Uterus (tissue), 2 donors: ENCODE data around the gene CATSPERD.
A peak's percentile ranks its signal among the peaks of the same experiment; 100 is the strongest.

ENCODE experiments used
- POLR2A ChIP-seq, 2 donors: fragments of 450-650 bp; IDR thresholded peaks; one replicate each; pipeline ENCODE4 v1.6.1; 2016; ENCODE audit warnings: antibody characterized with exemption in 2 of 2, mild to moderate bottlenecking in 1 of 2, moderate library complexity in 1 of 2
- TF ChIP-seq, protein P1 (sequence below), 4 experiments: fragments of 200-600 bp in 2 of 4; fragments of 450-650 bp in 2 of 4; sonication (generic) in 2 of 4; IDR thresholded peaks; one replicate each; pipeline ENCODE4 v1.5.1; 2016 to 2019; ENCODE audit warnings: antibody characterized with exemption in 4 of 4, mild to moderate bottlenecking in 2 of 4, moderate library complexity in 1 of 4

DNA sequence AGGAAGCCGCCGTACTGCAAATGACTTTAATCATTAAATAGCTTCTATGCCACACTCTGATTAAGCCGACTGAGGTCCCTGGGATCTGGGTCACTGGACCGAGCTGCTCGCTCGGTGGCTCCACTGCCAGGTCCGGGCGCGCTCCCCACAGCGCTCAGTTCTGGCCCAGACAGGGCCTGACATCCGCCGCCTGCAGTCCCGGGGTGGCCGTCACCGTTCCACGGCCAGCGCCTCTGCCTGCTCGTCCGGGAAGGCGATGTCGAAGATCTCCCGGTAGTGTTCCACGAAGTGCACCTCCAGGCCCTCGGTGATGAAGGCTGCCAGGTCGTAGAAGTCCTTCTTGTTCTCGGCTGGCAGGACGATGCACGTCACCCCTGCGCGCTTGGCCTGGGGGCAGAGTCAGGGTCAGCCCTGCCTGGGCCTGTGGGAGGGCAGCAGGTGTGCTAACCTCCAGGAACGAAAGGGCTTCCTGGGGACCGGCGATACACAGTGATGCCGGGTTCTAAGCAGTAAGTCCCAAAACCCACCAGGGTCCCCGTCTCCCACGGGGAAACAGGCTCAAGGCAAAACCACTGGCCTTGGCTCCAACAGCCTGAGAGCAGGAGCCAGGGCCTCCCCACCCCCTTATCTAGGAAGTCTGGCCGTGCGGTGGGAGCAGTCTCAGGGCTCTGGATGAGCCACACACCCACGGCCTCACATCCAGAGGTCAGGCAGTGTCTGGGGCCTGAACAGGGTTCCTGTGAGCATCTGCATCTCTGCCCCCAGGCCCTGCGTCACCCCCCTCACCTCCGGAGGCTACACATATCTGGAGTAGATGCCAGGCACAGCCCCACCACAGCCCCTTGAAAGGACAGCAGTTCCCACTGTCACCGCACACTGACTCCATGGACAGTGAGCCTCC, 28.4 kb upstream of the CATSPERD start:
- TF ChIP-seq, protein P1, sequence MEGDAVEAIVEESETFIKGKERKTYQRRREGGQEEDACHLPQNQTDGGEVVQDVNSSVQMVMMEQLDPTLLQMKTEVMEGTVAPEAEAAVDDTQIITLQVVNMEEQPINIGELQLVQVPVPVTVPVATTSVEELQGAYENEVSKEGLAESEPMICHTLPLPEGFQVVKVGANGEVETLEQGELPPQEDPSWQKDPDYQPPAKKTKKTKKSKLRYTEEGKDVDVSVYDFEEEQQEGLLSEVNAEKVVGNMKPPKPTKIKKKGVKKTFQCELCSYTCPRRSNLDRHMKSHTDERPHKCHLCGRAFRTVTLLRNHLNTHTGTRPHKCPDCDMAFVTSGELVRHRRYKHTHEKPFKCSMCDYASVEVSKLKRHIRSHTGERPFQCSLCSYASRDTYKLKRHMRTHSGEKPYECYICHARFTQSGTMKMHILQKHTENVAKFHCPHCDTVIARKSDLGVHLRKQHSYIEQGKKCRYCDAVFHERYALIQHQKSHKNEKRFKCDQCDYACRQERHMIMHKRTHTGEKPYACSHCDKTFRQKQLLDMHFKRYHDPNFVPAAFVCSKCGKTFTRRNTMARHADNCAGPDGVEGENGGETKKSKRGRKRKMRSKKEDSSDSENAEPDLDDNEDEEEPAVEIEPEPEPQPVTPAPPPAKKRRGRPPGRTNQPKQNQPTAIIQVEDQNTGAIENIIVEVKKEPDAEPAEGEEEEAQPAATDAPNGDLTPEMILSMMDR (IDR thresholded peaks at IDR 0.05): no peak
- peak in 1 of 2 donors; percentile 16 for TF ChIP-seq POLR2A (IDR thresholded peaks at IDR 0.05)
